Measurements from ENCODE around the gene PCIF1. TPM values are rescaled to one million over a fixed set of nuclear protein-coding genes. Genes with fewer than 3 reads are reported as not detected.
"Not testable (repeated sequence)": the region's sequence is repeated elsewhere in the genome, so short reads cannot be mapped to it uniquely, and the experiment has no call there.

Gene PCIF1
- total RNA-seq, 1 donor, result 45.0 TPM

- not testable (repeated sequence) for DNase-seq (ENCODE audit: low read depth in 2 of 3, low spot score in 2 of 3)
These were observed 54.3 kb downstream of the PCIF1 start for GRCh38 chr20:45988830-45989229.

DNA sequence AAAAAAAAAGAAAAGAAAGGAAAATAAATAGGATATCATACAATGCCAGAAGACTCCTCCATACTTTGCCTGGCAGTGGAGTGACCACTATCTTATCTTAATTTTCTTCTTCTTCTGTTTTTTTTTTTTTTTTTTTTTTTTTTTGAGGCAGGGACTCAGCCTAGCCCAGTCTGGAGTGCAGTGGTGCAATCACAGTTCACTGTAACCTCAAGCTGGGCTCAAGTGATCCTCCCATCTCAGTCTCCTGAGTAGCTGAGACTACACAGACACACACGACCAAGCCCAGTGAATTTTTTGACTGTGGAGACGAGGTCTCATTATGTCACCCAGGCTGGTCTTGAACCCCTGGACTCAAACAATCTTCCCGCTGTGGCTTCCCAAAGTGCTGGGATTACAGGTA, 57.1 kb downstream of the PCIF1 start:
- no peak for DNase-seq (ENCODE audit: low read depth in 2 of 3, low spot score in 2 of 3)

- no peak for DNase-seq (ENCODE audit: low read depth in 2 of 3, low spot score in 2 of 3)
These were observed 58.9 kb downstream of the PCIF1 start for GRCh38 chr20:45993197-45993951.

DNA sequence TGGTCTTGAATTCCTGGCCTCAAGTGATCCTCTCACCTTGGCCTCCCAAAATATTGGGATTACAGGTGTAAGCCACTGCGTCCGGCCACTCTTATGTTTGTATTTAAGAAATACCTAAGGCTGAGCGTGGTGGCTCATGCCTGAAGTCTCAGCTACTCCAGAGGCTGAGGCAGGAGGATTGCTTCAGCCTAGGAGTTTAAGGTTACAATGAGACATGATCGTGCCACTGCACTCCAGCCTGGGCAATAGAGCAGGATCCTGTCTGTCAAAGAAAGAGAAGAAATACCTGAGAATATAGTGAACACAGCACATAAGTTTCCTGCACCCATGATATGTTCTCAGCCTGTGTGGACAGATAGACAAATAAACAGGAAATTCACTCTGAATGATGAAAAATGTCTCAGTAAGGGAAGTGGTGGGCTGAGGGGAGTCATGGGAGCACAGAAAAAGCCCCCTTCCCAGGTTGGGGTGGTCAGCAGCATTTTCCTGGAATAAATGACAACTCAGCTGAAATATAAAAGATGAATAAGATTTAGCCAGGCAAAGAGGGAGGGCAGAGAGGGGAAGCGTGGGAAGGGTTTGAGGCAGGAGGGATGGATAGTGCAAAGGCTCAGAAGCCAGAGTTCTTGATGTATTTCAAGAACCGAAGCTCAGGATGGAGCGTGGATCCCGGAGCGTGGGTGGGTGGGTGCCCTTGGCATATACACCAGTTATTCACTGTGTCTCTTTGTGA, 60.4 kb downstream of the PCIF1 start:
- no peak for DNase-seq (ENCODE audit: low read depth in 2 of 3, low spot score in 2 of 3)

- DNase-seq (ENCODE audit: low read depth in 2 of 3, low spot score in 2 of 3), result not testable (repeated sequence)
These were observed 61.1 kb downstream of the PCIF1 start for GRCh38 chr20:45995495-45996097.

- DNase-seq (ENCODE audit: low read depth in 2 of 3, low spot score in 2 of 3), result no peak
These were observed 62.7 kb downstream of the PCIF1 start for GRCh38 chr20:45997187-45997586.

Other genes with a start within 250 kb of the PCIF1 start
- not detected for gene WFDC13, start 232.6 kb upstream of the PCIF1 start, total RNA-seq
- gene WFDC10B, start 229.7 kb upstream of the PCIF1 start, total RNA-seq, result not detected
- not detected for gene SPINT4, start 212.3 kb upstream of the PCIF1 start, total RNA-seq
- not detected for gene WFDC3, start 142.8 kb upstream of the PCIF1 start, total RNA-seq
- 22.4 TPM for gene DNTTIP1, start 142.7 kb upstream of the PCIF1 start, total RNA-seq
- gene UBE2C, start 122.0 kb upstream of the PCIF1 start, total RNA-seq, result 3.8 TPM
- gene TNNC2, start 107.4 kb upstream of the PCIF1 start, total RNA-seq, result 1.1 TPM
- gene SNX21, start 100.9 kb upstream of the PCIF1 start, total RNA-seq, result 10.5 TPM
- gene ACOT8, start 77.3 kb upstream of the PCIF1 start, total RNA-seq, result 58.7 TPM
- 8.1 TPM for gene ZSWIM3, start 77.1 kb upstream of the PCIF1 start, total RNA-seq
- gene ZSWIM1, start 53.5 kb upstream of the PCIF1 start, total RNA-seq, result 32.6 TPM
- gene SPATA25, start 47.1 kb upstream of the PCIF1 start, total RNA-seq, result 5.9 TPM
- 21.5 TPM for gene NEURL2, start 43.5 kb upstream of the PCIF1 start, total RNA-seq
- gene CTSA, start 43.3 kb upstream of the PCIF1 start, total RNA-seq, result 112 TPM
- gene PLTP, start 22.5 kb upstream of the PCIF1 start, total RNA-seq, result 31.5 TPM
- gene ZNF335, start 37.5 kb downstream of the PCIF1 start, total RNA-seq, result 59.5 TPM
- 1.9 TPM for gene MMP9, start 74.2 kb downstream of the PCIF1 start, total RNA-seq
- gene SLC12A5, start 94.5 kb downstream of the PCIF1 start, total RNA-seq, result 1.9 TPM
- gene NCOA5, start 155.3 kb downstream of the PCIF1 start, total RNA-seq, result 19.7 TPM
- gene CD40, start 183.6 kb downstream of the PCIF1 start, total RNA-seq, result 4.6 TPM

All from hematopoietic multipotent progenitor cell (in vitro differentiated cells).